SU-DHL-6 (cell line): ENCODE measurements around the gene DLST.

Experiments used
- H2AFZ ChIP-seq: fragments of 200-600 bp; sonication (generic); 2 replicates; pipeline ENCODE4 v1.6.1; 2014; ENCODE audit warnings: low read depth, mild to moderate bottlenecking, moderate library complexity, mixed read lengths, antibody characterized with exemption, low read length; ENCODE audit not compliant: severe bottlenecking
- H3F3A ChIP-seq: fragments of 200-600 bp; shearing (Covaris generic); 2 replicates; pipeline ENCODE4 v1.6.0; 2016; ENCODE audit warnings: antibody characterized with exemption, mild to moderate bottlenecking; ENCODE audit not compliant: insufficient read depth
- H3K27ac ChIP-seq: fragments of 200-600 bp; sonication (generic); 2 replicates; pipeline ENCODE4 v1.5.1; 2016; ENCODE audit warnings: low read depth, mild to moderate bottlenecking, low read length, moderate library complexity, mixed read lengths
- H3K27me3 ChIP-seq: fragments of 200-600 bp; sonication (generic), shearing (Covaris generic); 2 replicates; pipeline ENCODE4 v1.6.0; 2014; ENCODE audit warnings: mild to moderate bottlenecking, low read length
- H3K36me3 ChIP-seq: fragments of 200-600 bp; sonication (generic); 2 replicates; pipeline ENCODE4 v1.6.1; 2014; ENCODE audit warnings: mild to moderate bottlenecking, low read length, mixed read lengths
- H3K4me2 ChIP-seq: fragments of 300-600, 200-600 bp; shearing (Covaris generic), sonication (generic); 2 replicates; pipeline ENCODE4 v1.6.0; 2014; ENCODE audit warnings: low read length, low read depth, mild to moderate bottlenecking; ENCODE audit not compliant: poor library complexity, severe bottlenecking
- H3K4me3 ChIP-seq: fragments of 200-600 bp; sonication (generic); 2 replicates; pipeline ENCODE4 v1.5.1; 2014; ENCODE audit warnings: antibody characterized with exemption, low read length, mild to moderate bottlenecking, mixed read lengths; ENCODE audit not compliant: insufficient read depth, poor library complexity, severe bottlenecking
- H3K79me2 ChIP-seq: fragments of 200-600 bp; sonication (generic); 2 replicates; pipeline ENCODE4 v1.6.1; 2014; ENCODE audit warnings: mild to moderate bottlenecking, low read length, moderate library complexity; ENCODE audit not compliant: insufficient read depth
- H3K9ac ChIP-seq: fragments of 200-600 bp; sonication (generic); 2 replicates; pipeline ENCODE4 v1.7.0; 2014; ENCODE audit warnings: mild to moderate bottlenecking, low read length
- H3K9me2 ChIP-seq: fragments of 200-600 bp; sonication (generic); replicated peaks from 2 replicates; pipeline ENCODE4 v1.6.1; 2014; ENCODE audit warnings: low read length; ENCODE audit not compliant: insufficient read depth
- H3K9me3 ChIP-seq: fragments of 200-600 bp; sonication (generic); 2 replicates; pipeline ENCODE4 v1.6.1; 2014; ENCODE audit warnings: low read length, mixed read lengths; ENCODE audit not compliant: insufficient read depth
- H4K20me1 ChIP-seq: fragments of 200-600 bp; sonication (generic); 2 replicates; pipeline ENCODE4 v1.6.1; 2014; ENCODE audit warnings: low read depth, mild to moderate bottlenecking, antibody characterized with exemption, low read length, moderate library complexity, mixed read lengths
- EZH2phosphoT487 ChIP-seq: fragments of 200-600 bp; sonication (generic), shearing (Covaris generic); conservative IDR thresholded peaks from 2 replicates; pipeline ENCODE4 v1.6.1; 2018; ENCODE audit warnings: mild to moderate bottlenecking, antibody characterized with exemption, low read length, moderate library complexity, mixed read lengths
- TF ChIP-seq, protein P1 (sequence below): fragments of 200-600 bp; sonication (generic); IDR thresholded peaks from one replicate; pipeline ENCODE4 v1.5.1; 2017; ENCODE audit warnings: antibody characterized with exemption, mild to moderate bottlenecking, low read length, moderate library complexity; ENCODE audit not compliant: insufficient read depth, poor library complexity, severe bottlenecking

The DLST gene

DNA sequence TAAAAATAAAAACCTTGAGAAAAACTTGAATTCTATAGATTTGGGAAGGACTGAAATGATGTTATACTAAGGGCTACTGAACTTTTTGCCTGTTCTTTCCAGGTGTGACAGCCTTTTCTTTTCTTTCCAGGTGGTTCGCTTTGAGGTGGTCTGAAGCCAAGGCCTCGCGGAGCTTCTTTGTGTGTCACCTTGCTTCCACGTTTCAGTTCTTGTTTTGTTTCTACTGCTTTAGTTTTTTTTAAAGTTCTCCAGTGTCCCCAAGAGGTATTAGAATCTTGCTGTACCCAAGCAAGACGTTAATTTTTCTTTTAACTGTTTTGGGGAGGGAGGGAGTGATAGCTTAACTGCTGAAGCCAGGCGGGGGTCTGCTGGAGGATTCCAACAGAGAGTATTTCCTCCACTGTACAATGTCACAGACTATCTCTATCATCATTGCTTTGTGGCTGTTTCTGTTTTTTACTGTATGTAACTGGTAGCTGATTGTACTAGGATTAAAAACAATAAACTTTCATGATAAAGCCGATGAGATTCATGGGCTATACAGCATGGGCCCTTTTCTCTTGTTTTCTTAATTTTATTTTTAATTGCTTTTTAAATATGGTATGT is 46.0 kb upstream of the DLST start:
- Histone ChIP-seq H3K79me2 (no peaks in the 10 kb centered on the region), H3K27me3 (no peaks in the 10 kb centered on the region), H3K36me3 (peaks cover 9% of the 10 kb centered on the region; the same call in 1 of the 2 replicates), H3K9me3 (no peaks in the 10 kb centered on the region), H3K4me3 (no peak overlapping the region), H3K27ac (no peak overlapping the region), H3K4me2 (no peak overlapping the region), H2AFZ (no peak overlapping the region), H3K9me2 (no peaks in the 10 kb centered on the region), H4K20me1 (no peaks in the 10 kb centered on the region), H3F3A (peaks cover 17% of the 10 kb centered on the region; the same call in 1 of the 2 replicates), H3K9ac (no peak overlapping the region)
- TF ChIP-seq, protein P1, sequence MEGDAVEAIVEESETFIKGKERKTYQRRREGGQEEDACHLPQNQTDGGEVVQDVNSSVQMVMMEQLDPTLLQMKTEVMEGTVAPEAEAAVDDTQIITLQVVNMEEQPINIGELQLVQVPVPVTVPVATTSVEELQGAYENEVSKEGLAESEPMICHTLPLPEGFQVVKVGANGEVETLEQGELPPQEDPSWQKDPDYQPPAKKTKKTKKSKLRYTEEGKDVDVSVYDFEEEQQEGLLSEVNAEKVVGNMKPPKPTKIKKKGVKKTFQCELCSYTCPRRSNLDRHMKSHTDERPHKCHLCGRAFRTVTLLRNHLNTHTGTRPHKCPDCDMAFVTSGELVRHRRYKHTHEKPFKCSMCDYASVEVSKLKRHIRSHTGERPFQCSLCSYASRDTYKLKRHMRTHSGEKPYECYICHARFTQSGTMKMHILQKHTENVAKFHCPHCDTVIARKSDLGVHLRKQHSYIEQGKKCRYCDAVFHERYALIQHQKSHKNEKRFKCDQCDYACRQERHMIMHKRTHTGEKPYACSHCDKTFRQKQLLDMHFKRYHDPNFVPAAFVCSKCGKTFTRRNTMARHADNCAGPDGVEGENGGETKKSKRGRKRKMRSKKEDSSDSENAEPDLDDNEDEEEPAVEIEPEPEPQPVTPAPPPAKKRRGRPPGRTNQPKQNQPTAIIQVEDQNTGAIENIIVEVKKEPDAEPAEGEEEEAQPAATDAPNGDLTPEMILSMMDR, result no peak
- no peak for TF ChIP-seq EZH2phosphoT487

- TF ChIP-seq, protein P1, result no peak
- TF ChIP-seq EZH2phosphoT487, result no peak
- Histone ChIP-seq H2AFZ (no peak overlapping the region), H3K4me3 (no peak overlapping the region), H4K20me1 (no peaks in the 10 kb centered on the region), H3K9ac (no peak overlapping the region), H3K36me3 (0 out of 2 replicates have a peak, but pooled peaks cover 6% of the 10 kb centered on the region), H3K27ac (no peak overlapping the region), H3F3A (peaks cover 17% of the 10 kb centered on the region; the same call in 1 of the 2 replicates), H3K79me2 (no peaks in the 10 kb centered on the region), H3K4me2 (no peak overlapping the region), H3K9me2 (no peaks in the 10 kb centered on the region), H3K27me3 (no peaks in the 10 kb centered on the region), H3K9me3 (no peaks in the 10 kb centered on the region)
These were observed 45.3 kb upstream of the DLST start for GRCh38 chr14:74836251-74836960.

- Histone ChIP-seq H3K27me3 (no peaks in the 10 kb centered on the region), H3K79me2 (no peaks in the 10 kb centered on the region), H3F3A (peaks cover 13% of the 10 kb centered on the region; the same call in 1 of the 2 replicates), H3K9me2 (no peaks in the 10 kb centered on the region), H3K9me3 (no peaks in the 10 kb centered on the region), H3K36me3 (0 out of 2 replicates have a peak, but pooled peaks cover 6% of the 10 kb centered on the region), H3K4me3 (no peak overlapping the region), H2AFZ (no peak overlapping the region), H3K27ac (no peak overlapping the region), H3K9ac (no peak overlapping the region), H3K4me2 (no peak overlapping the region), H4K20me1 (no peaks in the 10 kb centered on the region)
- no peak for TF ChIP-seq EZH2phosphoT487
- TF ChIP-seq, protein P1, result no peak
These were observed 43.5 kb upstream of the DLST start for GRCh38 chr14:74838166-74838565.
